Panc1 (cell line): ENCODE measurements around the gene TRRAP.

Source experiments
- POLR2AphosphoS5 ChIP-seq: IDR thresholded peaks from 2 replicates; pipeline ENCODE4 v1.6.1; 2012; ENCODE audit warnings: mild to moderate bottlenecking, low read depth, low read length, moderate library complexity
- REST ChIP-seq, 2 experiments: IDR thresholded peaks; 2 replicates each; pipeline ENCODE4 v1.6.1; 2011 to 2012; ENCODE audit warnings: low read depth in 2 of 2, control low read depth in 1 of 2, low read length in 1 of 2, mild to moderate bottlenecking in 1 of 2, moderate library complexity in 1 of 2; ENCODE audit not compliant: insufficient read depth in 1 of 2
- SIN3A ChIP-seq: IDR thresholded peaks from 2 replicates; pipeline ENCODE4 v1.6.1; 2012; ENCODE audit warnings: low read depth, mild to moderate bottlenecking, low read length, moderate library complexity, borderline replicate concordance; ENCODE audit not compliant: insufficient read depth
- TCF7L2 ChIP-seq: IDR thresholded peaks from 2 replicates; pipeline ENCODE4 v1.6.1; 2011; ENCODE audit warnings: mild to moderate bottlenecking, low read depth, low read length, inconsistent platforms
- TF ChIP-seq, protein P1 (sequence below): fragments of 450-650 bp; IDR thresholded peaks from 2 replicates; pipeline ENCODE4 v1.5.1; 2017; ENCODE audit warnings: mild to moderate bottlenecking

DNA sequence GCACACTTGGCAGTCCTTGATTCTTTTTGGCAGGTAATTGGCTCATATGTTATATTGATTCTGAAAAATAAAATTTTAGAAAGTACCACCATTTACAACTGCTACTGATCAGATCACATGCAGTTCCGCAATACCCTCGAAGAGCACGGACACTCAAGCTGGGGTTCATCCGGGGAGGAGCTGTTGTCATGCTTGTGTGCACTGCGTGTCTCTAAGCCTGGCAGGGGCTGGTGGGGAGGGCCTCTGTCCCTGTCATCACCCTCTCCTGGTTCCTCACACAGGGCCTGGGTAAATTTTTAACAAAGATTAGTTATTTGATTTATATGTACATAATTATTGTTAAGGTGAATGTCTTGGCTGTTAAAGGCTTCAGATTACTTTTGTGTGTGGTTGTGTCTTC lies 45.2 kb downstream of the TRRAP start:
- TF ChIP-seq, protein P1, sequence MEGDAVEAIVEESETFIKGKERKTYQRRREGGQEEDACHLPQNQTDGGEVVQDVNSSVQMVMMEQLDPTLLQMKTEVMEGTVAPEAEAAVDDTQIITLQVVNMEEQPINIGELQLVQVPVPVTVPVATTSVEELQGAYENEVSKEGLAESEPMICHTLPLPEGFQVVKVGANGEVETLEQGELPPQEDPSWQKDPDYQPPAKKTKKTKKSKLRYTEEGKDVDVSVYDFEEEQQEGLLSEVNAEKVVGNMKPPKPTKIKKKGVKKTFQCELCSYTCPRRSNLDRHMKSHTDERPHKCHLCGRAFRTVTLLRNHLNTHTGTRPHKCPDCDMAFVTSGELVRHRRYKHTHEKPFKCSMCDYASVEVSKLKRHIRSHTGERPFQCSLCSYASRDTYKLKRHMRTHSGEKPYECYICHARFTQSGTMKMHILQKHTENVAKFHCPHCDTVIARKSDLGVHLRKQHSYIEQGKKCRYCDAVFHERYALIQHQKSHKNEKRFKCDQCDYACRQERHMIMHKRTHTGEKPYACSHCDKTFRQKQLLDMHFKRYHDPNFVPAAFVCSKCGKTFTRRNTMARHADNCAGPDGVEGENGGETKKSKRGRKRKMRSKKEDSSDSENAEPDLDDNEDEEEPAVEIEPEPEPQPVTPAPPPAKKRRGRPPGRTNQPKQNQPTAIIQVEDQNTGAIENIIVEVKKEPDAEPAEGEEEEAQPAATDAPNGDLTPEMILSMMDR = no peak
- TF ChIP-seq POLR2AphosphoS5 (no peak), REST (IDR thresholded peaks at IDR 0.05; ENCODE audit: insufficient read depth in 1 of 2, low read depth in 2 of 2, low read length in 1 of 2) (no peak), SIN3A (no peak), TCF7L2 (no peak)
